GM21515 (cell line): ENCODE data around the gene DBN1.

ENCODE experiments used
- ATAC-seq: cut with Tn5 transposase; IDR thresholded peaks from one replicate; pipeline ENCODE4 v1.9.1; 2021; ENCODE audit not compliant: unreplicated experiment

Gene DBN1

GRCh38 chr5:177505075-177505474 is 31.6 kb upstream of the DBN1 start:
- ATAC-seq, result no peak

GRCh38 chr5:177504086-177505056 is 30.9 kb upstream of the DBN1 start:
- no peak for ATAC-seq

DNA sequence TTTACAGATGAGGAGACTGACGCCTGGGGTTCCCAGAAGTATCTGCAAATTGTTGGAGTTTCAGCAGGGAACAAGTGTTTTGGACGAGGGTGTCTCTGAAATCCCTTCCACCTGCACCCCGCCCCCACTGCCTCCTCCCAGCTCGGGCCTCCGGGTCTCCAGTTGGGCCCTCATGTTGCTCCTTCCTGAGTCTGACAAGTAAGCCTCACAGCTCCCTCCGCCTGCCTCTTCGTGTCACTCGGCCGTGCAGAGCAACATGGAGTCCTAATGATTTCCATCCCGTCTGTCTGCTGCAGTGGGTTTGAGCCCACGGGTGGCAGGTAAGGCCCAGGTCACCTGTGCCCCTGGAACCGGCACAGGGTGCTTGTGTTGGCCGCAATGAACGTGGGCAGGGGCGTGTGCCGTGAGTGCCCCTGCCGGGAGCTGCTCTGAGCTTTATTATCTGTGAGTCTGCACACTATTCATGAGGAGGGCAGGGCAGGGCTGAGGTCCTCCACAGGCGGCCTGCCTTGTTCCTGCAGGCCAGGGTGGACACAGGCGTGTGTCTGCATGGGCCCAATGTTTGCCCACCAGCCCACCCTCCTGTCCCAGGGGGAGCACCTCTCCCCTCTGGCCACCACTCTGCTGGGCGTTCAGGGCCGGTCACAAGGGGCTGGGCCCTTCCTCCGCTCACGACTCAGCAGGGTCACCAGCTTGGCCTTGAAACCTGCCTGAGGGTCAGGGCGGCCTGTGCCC is 30.1 kb upstream of the DBN1 start:
- ATAC-seq, result no peak

DNA sequence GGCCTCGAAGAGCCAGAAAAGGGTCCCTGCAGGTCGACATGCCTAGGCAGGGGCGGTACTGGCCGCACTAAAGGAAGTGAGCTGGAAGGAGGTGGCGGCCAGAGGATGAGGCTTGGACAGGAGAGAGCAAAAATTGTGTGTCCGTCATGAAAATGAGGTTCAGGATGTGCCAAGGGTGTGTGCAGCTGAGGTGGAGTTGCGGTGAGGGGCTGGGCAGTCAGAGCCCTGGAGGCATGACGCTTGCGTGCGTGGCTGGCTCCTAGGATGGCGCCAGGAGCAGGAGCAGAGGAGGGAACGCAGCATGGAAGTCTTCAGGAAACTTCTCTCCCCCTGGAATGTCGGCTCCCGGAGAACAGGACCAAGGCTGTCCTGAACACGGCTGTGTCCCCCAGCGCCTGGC is 29.5 kb upstream of the DBN1 start:
- ATAC-seq, result no peak

DNA sequence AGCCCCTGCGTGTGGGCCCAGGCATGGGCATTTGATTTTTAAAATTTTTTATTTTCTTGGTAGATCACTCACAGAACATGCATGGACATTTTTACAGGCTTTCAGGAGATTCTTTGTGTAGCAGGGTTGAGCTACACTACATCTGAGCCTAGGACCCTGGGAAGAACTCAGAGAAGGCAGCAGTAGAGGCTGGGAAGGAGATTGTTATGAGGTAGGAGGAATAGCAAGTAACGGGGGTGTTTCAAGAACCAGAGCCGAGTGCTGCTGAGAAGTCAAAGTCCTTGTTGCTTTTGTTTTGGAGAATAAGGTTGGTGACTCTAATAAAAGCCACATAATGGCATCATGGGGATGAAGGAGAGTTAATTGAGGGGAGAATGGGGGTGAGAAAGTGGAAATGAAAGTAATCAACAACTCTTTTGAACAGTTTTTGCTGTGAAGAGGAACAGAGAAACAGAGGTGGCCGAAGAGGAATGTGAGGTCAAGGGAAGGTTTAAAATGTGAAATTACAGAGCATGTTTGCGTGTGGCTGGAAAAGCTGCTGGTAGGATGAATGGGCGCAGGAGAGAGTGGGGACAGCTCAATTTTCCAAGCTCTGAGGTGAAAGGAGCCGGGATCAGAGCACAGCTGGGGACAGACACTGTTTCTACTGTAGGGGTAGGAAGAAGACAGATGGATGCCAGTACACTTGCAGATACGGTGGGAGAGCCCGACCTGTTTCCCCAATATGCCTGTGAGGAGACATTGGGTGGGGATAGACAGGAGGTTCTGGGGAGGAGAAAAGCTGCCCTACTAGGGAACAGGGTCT is 28.6 kb upstream of the DBN1 start:
- ATAC-seq, result no peak

DNA sequence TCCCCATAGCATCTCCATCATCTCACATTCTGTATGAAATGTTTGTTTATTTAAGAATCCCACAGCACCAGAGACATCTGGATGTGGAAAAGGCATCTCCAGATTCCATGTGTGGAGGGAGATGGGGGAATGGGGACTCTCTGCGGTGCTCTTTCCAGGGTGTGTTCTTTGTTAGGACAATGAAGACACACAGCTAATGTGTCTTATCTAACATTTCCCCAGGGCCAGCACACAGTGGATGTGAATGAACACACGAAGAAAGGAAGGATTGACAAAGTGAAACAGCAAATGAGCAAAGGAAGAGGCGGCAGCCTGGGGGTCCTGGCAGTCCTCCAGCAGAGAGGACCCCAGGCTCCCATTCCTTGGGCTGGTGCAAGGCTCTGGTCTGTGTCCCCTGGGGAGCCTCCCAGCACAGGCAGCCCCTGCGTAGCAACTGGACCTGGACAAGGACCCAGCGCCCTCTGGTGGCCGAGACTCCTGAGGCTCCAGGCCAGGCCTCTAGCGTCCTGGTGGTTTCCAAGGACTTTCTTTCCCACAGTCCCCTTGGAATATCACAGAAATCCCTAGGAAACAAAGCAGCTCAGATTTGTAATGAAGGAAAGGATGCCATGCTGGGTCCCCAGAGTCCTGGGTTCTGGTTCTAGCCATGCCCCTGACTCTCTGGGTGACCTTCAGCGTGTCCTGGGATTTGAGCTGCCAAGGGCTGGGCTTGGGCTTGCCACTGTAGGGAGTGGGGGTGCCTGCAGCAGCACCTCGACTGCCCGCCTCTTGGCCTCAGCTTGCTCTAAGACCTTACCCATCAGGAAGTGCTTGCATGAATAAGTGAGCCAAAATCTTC is 27.5 kb upstream of the DBN1 start:
- no peak for ATAC-seq

DNA sequence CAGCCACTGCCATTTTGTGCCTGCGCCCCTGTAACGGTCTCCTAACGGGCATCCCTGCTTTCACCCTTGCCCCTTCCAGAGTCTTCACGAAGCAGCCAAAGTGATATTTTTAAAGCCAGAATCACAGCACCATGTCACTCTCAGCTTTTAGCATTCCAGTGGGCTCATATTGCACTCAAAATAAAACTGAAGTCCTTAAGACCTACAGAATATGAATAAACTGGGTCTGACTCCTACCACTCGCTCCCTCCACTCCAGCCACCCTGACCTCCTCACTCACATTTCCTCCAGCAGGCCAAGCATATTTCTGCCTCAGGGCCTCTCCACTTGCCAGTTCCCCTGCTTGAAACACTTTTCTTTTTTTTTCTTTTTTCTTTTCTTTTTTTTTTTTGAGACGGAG is 26.4 kb upstream of the DBN1 start:
- ATAC-seq, result no peak

- peak; percentile 3 for ATAC-seq
Measured at GRCh38 chr5:177498013-177498787, 24.8 kb upstream of the DBN1 start.

DNA sequence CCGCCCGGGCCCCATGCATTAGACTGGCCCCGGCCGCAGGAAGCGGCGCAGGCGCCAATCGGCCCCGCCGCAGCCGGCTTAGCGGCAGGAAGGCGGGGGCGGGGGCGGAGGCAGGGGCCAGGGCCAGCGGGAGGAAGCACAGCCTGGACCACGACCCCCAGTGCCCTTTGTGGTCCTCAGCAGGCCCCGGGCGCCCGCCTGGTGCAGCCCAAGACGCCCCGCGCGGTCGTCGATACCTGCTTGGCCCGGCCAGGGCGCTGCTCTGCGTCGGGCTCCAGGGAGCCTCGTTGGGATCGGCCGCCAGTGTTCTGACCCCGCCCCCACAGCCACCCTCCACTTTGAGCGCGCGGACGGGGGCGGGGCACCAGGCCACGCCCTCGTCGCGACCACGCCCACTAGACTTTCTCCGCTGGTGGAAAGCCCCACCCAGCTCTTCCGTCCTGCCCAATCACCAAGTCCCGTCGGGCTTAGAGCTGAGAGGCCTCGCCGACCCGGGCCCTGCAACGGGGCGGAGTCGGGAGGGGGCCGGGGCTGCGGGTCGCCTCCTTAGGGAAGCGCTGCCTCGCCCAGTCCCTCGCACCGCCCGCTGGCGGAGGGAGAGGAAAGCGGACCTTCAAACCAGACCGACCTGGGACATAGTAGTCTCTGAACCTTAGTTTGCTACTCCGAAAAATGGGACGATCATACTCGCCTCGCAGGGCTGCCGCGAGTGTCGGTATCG is 24.0 kb upstream of the DBN1 start, which contains the start of gene PDLIM7:
PDLIM7 (minus strand) TSS at position 313 of the 721 bp plus-strand sequence. CDS start 1,092 bp downstream, outside the sequence.
- peak; percentile 68 for ATAC-seq

- no peak for ATAC-seq
Measured at GRCh38 chr5:177496727-177497291, 23.4 kb upstream of the DBN1 start.

DNA sequence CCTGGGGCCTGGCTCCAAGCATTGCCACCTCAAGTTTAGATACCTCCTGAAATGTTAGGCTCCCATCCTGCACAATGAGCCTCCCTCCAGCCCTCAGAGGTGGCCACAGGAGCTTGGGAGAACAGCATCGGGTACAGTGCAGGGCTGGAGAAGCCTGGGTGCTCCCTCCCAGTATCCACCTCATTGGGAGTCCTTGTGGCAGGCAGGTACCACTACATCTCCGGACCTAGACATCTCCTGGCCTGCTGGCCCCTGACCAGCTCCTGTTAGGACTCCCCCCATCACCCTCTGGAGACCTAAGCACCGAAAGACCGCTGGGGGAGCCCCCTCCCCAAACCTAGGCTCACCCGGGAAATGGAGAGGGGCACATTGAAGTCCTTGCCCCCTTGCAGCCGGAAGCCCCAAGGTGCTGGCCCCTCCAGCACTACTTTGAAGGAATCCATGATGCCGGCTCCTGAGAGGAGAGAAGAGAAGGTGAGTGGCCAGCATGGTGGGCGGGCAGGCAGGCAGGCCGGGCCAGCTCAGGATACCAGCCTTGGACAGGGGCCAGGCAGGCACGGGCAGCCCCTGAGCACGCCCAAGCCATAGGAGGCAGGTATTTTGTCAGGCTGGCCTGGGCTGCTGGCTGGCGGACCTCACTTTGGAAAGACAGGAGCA is 22.8 kb upstream of the DBN1 start:
- no peak for ATAC-seq

GRCh38 chr5:177495243-177496060 is 22.0 kb upstream of the DBN1 start:
- no peak for ATAC-seq

- no peak for ATAC-seq
Measured at GRCh38 chr5:177494346-177495195, 21.1 kb upstream of the DBN1 start.

DNA sequence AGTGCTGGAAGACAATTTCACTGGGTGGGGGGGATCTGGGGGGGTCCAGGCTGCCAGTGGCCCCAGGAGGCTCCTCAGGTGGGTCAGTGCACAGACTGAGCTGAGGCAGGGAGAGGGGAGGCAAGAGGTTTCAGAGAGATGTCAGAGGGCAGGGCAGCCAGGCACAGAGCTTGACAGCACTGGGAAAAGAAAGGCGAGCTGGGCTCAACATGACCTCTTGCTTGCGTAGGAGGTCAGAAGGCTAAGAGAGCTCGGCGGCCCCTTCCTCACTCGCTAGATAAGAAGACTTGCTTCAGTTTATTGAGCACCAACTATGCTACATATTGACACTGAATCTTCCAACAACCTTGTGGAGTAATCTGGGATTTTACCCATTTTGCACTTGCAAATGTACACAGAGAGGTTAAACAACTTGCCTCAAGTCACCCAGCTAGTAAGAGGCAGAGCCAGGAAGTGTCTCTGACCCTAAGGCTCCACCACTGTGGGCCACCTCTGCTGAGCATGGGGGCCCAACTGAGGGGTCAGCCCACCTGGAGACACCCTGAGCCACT is 20.4 kb upstream of the DBN1 start:
- ATAC-seq, result no peak

DNA sequence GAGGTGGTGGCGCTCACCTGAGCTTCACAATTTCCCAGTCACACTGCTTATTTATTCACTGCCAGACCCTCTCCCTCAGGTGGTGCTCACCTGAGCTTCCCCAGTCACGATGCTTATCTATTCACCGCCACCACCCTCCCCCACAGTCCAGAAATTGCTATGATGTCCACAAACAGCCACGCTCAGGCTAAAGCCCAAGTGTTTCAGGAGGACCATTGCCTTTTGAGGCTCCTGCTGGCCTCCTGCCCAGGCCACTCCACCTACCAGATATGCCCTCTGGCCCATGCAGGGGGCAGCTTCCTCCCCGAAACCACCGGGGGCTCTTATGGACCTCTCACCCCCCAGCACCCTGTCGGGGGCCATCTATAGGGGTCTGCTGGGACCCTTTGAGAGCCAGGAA is 19.4 kb upstream of the DBN1 start:
- ATAC-seq, result no peak
